Heart left ventricle (tissue), 16 donors: ENCODE measurements around the gene OPN4. TPM values are rescaled to one million over a fixed set of nuclear protein-coding genes. Genes with fewer than 3 reads are reported as not detected.

Experiments used
- ATAC-seq, 4 donors: fragments of 200-7000 bp; cut with Tn5 transposase; one replicate each; pipeline ENCODE4 v1.9.1; 2020 to 2022; ENCODE audit warnings: moderate library complexity in 4 of 4, mild to moderate bottlenecking in 3 of 4, moderate number of reproducible peaks in 1 of 4
- DNase-seq, 5 donors: peaks; one replicate each; pipeline ENCODE4 v3.0.0-alpha.2; 2020
- H3K27ac ChIP-seq, 12 donors: fragments of 200-600 bp; sonication (generic) in 4 of 12; one replicate each; pipeline versions ENCODE4 v1.5.0 to v1.8.0; 2016 to 2022; ENCODE audit warnings: mild to moderate bottlenecking in 2 of 12
- H3K27me3 ChIP-seq, 9 donors: fragments of 200-600 bp; sonication (generic) in 2 of 9; one replicate each; pipeline versions ENCODE4 v1.5.1 to v1.8.0; 2016 to 2022; ENCODE audit warnings: mild to moderate bottlenecking in 3 of 9
- H3K36me3 ChIP-seq, 9 donors: fragments of 200-600 bp; sonication (generic) in 2 of 9; one replicate each; pipeline versions ENCODE4 v1.5.0 to v1.8.0; 2018 to 2022; ENCODE audit warnings: mild to moderate bottlenecking in 2 of 9
- H3K4me1 ChIP-seq, 12 donors: fragments of 200-600 bp; sonication (generic) in 4 of 12; one replicate each; pipeline versions ENCODE4 v1.5.0 to v1.8.0; 2016 to 2022; ENCODE audit warnings: mild to moderate bottlenecking in 3 of 12
- H3K4me3 ChIP-seq, 12 donors: fragments of 200-600 bp; sonication (generic) in 4 of 12; one replicate each; pipeline versions ENCODE4 v1.5.0 to v1.8.0; 2017 to 2022; ENCODE audit warnings: mild to moderate bottlenecking in 9 of 12, moderate library complexity in 4 of 12
- H3K9me3 ChIP-seq, 12 donors: fragments of 200-600 bp; sonication (generic) in 4 of 12; one replicate each; pipeline versions ENCODE4 v1.5.0 to v1.8.0; 2016 to 2022; ENCODE audit warnings: mild to moderate bottlenecking in 1 of 12
- POLR2A ChIP-seq, 2 donors: fragments of 450-650 bp; IDR thresholded peaks; one replicate each; pipeline ENCODE4 v1.6.1; 2017; ENCODE audit warnings: antibody characterized with exemption in 2 of 2, mild to moderate bottlenecking in 2 of 2, moderate library complexity in 2 of 2
- WGBS, 4 donors: extraction: QIAGEN DNeasy Blood & Tissue Kit in 2 of 4; methylation state at CpG; one replicate each; pipeline versions ENCODE4 v1.1.5 to v1.1.7; 2013 to 2018; 5-methylcytosine and 5-hydroxymethylcytosine counted together
- intact Hi-C, 10 donors: fragments of 100-400 bp; cut with DNase I; formaldehyde crosslinking; loops; one replicate each; pipeline versions ENCODE4 v1.11.1 to v1.14.2; 2022
- polyA plus RNA-seq, 2 donors: library from polyadenylated mRNA; stranded (reverse); fragments of 200-250 nt; gene quantifications; one replicate each; pipeline ENCODE4 v1.2.3, GENCODE V29; 2013
- total RNA-seq, 9 donors: library from RNA; depleted of rRNA in 2 of 9; stranded (reverse); fragments of >200 nt in 2 of 9; fragmentation: NEBNext Ultra II Directional in 3 of 9; extraction: Animal tissue kit (Norgen Biotek cat#: 25700) in 3 of 9; gene quantifications; one replicate each; pipeline versions ENCODE4 v1.1.0 to v1.2.4, GENCODE V29; 2016 to 2023
- TF ChIP-seq, protein P1 (sequence below), 12 donors: fragments of 200-600 bp; sonication (generic) in 4 of 12; IDR thresholded peaks; one replicate each; pipeline versions ENCODE4 v1.5.0 to v1.8.0; 2018 to 2022; ENCODE audit warnings: antibody characterized with exemption in 12 of 12, mild to moderate bottlenecking in 5 of 12
- donor health status: ischemic (EF 13 %, LVEDD 7.1; RV severe dilation, severe dysfunction).
- donor health status: healthy with polysubstance abuse.
- donor health status: DM: no; HTN: yes; CAD: no.
- donor health status: DM: no; HTN: no; CAD: no.
- donor health status: ischemic (EF 25% LVEDD 6.9; RV normal size, moderate dysfunction).
- donor health status: ischemic (EF 25% LVEDD 5.7; RV mildly dilated, moderate dysfunction).
- donor health status: healthy.
- donor health status: DM: yes; HTN: yes; CAD: no.
- donor health status: ischemic (EF 35%, LVEDD 5.7; RV mildly dilated, moderate dysfunction).
- donor health status: nonischemic (EF 11% LVEDD 7.7; RV severe dilation, severe dysfunction).
- donor health status: DM: yes; HTN: yes; CAD: no.
- donor health status: PGD.
- donor health status: ischemic (EF 29% LVEDD 5.4; RV normal size, mild dysfunction).
- donor health status: nonischemic (EF 23%, LVEDD 6.1; RV moderate dilation, normal function).

Gene OPN4
- total and polyA plus RNA-seq, 11 donors, result 0.03 to 0.28 (median 0.19) TPM; not detected in 6

GRCh38 chr10:86667421-86668181, 13.3 kb downstream of the OPN4 start:
- peak; percentile 4 to 38 (median 19) for ATAC-seq
- 30 to 49% (median 40%) methylated on average over 3 to 10 of the region's 10 CpGs for WGBS, 4 donors
- peak overlapping the region; percentile 12 to 89 (median 63) for H3K4me3 ChIP-seq
- H3K36me3 ChIP-seq, result peaks cover 0 to 17% (median 3%) of the 10 kb centered on the region in 9 donors
- H3K27ac ChIP-seq, result peak overlapping the region; percentile 86 to 100 (median 96)
- no peaks in the 10 kb centered on the region for H3K27me3 ChIP-seq
- TF ChIP-seq POLR2A (IDR thresholded peaks at IDR 0.05), result peak in 1 of 2 donors; percentile 31
- TF ChIP-seq, protein P1, sequence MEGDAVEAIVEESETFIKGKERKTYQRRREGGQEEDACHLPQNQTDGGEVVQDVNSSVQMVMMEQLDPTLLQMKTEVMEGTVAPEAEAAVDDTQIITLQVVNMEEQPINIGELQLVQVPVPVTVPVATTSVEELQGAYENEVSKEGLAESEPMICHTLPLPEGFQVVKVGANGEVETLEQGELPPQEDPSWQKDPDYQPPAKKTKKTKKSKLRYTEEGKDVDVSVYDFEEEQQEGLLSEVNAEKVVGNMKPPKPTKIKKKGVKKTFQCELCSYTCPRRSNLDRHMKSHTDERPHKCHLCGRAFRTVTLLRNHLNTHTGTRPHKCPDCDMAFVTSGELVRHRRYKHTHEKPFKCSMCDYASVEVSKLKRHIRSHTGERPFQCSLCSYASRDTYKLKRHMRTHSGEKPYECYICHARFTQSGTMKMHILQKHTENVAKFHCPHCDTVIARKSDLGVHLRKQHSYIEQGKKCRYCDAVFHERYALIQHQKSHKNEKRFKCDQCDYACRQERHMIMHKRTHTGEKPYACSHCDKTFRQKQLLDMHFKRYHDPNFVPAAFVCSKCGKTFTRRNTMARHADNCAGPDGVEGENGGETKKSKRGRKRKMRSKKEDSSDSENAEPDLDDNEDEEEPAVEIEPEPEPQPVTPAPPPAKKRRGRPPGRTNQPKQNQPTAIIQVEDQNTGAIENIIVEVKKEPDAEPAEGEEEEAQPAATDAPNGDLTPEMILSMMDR (IDR thresholded peaks at IDR 0.05), result no peak
- H3K9me3 ChIP-seq, result no peaks in the 10 kb centered on the region
- peaks cover 0 to 67% (median 28%) of the 10 kb centered on the region in 12 donors for H3K4me1 ChIP-seq
- intact Hi-C loops, result no loop called here
- DNase-seq, result peak; percentile 71 to 89 (median 77)

DNA sequence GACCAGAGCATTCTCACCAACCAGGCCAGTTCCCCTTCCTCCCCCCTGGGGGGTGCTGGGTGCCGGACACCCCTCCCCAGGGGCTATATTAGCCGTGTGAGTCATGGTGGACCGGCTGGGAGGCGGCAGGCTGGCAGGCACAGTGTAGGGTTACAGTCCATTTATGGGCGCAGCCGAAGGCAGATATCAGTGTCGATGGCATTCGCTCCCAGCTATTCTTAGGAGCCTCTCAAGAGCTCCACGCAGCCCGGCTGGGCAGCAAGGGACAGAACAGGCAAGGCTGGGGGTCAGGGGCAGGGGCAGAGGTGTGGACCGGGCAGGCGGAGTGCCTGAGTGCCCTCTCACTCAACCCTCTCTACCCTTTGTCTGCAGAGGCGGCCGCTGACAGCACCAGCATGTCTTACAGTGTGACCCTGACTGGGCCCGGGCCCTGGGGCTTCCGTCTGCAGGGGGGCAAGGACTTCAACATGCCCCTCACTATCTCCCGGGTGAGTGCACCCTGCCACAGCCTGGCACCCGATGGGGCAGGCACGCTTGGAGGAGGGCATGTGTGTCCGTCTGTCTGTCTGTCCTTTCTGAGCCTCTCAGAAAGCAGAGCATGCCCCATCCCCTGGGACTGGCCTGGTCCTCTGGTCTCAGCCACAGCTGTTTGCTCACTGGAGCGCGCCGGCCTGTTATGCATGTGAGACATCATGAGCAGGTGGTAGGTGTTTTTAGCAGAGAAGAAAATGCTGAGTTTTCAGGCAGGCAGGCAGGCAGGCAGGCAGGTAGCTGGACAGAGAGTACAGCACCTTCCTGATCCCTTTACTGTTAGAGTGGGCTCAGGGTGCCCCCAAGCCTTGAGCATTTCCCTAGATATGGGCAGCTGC, 14.2 kb downstream of the OPN4 start, which contains the start of gene LDB3:
Gene LDB3, plus strand, starts transcription at position 215 of the 869 bp plus-strand sequence. Its CDS starts 181 bp downstream, at position 396.
- no peaks in the 10 kb centered on the region for H3K9me3 ChIP-seq
- H3K36me3 ChIP-seq, result peaks cover 0 to 17% (median 3%) of the 10 kb centered on the region in 9 donors
- peak; percentile 38 to 54 (median 41) for ATAC-seq
- TF ChIP-seq, protein P1 (IDR thresholded peaks at IDR 0.05), result no peak
- TF ChIP-seq POLR2A (IDR thresholded peaks at IDR 0.05), result peak; percentile 62 to 96
- peak within 1 kb of the TSS; percentile 38 to 89 (median 65) for H3K4me3 ChIP-seq
- peak; percentile 84 to 93 (median 85) for DNase-seq
- 43 to 48% (median 45%) methylated on average over 18 to 23 of the region's 23 CpGs for WGBS, 4 donors
- peaks cover 0 to 67% (median 24%) of the 10 kb centered on the region in 12 donors for H3K4me1 ChIP-seq
- H3K27ac ChIP-seq, result peak within 1 kb of the TSS; percentile 87 to 100 (median 96)
- intact Hi-C loops, result no loop called here
- no peaks in the 10 kb centered on the region for H3K27me3 ChIP-seq

- peaks cover 0 to 20% (median 7%) of the 10 kb centered on the region in 9 donors for H3K36me3 ChIP-seq
- WGBS, 4 donors, result 43 to 72% (median 49%) methylated on average over 7 to 8 of the region's 8 CpGs
- DNase-seq (peak in 4 of 5 donors; percentile 60 to 72 (median 64)), ATAC-seq (peak in 3 of 4 donors; percentile 0 to 8 (median 3))
- intact Hi-C loops, result loop anchor here in 1 of 10 donors (10.0 kb wide), 1 partner anchor 76 kb away; no protein-coding TSS in a partner anchor
- H3K27me3 ChIP-seq, result no peaks in the 10 kb centered on the region
- peak overlapping the region; percentile 87 to 100 (median 96) for H3K27ac ChIP-seq
- peak overlapping the region; percentile 38 to 89 (median 65) for H3K4me3 ChIP-seq
- H3K9me3 ChIP-seq, result no peaks in the 10 kb centered on the region
- H3K4me1 ChIP-seq, result peaks cover 2 to 68% (median 25%) of the 10 kb centered on the region in 12 donors
- TF ChIP-seq, protein P1 (IDR thresholded peaks at IDR 0.05), result no peak
- peak in 1 of 2 donors; percentile 34 for TF ChIP-seq POLR2A (IDR thresholded peaks at IDR 0.05)
Observed at GRCh38 chr10:86670290-86670811, 16.0 kb downstream of the OPN4 start.
